ENCODE measurements around the gene NPAS3.

DNA sequence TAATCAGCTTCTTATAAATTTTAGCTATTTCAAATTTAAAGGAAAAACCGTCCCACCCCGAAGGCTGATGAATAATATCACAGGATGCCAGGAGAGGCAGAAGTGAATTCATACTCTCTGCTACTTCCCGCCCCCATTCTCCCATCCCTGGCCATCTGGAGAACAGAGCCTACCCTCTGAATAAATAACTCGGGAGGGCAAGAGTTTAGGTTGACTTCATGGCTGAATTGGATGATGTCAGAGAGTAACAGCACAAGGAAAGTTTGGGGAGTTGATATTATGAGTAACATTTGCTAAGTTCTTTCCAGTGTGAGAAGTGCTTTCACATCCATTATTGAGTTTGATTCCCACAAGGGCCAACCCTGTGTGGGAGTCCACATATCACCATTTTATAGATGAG is 770.6 kb downstream of the NPAS3 start:
- TF ChIP-seq, protein P1, sequence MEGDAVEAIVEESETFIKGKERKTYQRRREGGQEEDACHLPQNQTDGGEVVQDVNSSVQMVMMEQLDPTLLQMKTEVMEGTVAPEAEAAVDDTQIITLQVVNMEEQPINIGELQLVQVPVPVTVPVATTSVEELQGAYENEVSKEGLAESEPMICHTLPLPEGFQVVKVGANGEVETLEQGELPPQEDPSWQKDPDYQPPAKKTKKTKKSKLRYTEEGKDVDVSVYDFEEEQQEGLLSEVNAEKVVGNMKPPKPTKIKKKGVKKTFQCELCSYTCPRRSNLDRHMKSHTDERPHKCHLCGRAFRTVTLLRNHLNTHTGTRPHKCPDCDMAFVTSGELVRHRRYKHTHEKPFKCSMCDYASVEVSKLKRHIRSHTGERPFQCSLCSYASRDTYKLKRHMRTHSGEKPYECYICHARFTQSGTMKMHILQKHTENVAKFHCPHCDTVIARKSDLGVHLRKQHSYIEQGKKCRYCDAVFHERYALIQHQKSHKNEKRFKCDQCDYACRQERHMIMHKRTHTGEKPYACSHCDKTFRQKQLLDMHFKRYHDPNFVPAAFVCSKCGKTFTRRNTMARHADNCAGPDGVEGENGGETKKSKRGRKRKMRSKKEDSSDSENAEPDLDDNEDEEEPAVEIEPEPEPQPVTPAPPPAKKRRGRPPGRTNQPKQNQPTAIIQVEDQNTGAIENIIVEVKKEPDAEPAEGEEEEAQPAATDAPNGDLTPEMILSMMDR (IDR thresholded peaks at IDR 0.05; ENCODE audit: extremely low read depth in 1 of 2, insufficient read depth in 1 of 2, low read depth in 1 of 2, low read length in 2 of 2): no peak
- TF ChIP-seq EZH2 (IDR thresholded peaks at IDR 0.05; ENCODE audit: borderline replicate concordance, low read depth, low read length, severe bottlenecking): no peak
- no peak for TF ChIP-seq MAX (IDR thresholded peaks at IDR 0.05; ENCODE audit: insufficient read depth, insufficient read length)

All from endothelial cell of umbilical vein (primary cell).